Stimulated activated CD4-positive, alpha-beta T cell treated with anti-CD3 and anti-CD28 coated beads, TNF-alpha, amount 100 ng/mL, for 4 hours (primary cell): ENCODE data around the gene TMEM258.

Experiments used
- DNase-seq, 3 experiments: peaks; one replicate each; pipeline ENCODE4 v3.0.0-alpha.2; 2020; ENCODE audit warnings: low read depth in 3 of 3

TMEM258 gene

GRCh38 chr11:61792310-61793082, at the start of gene TMEM258, which contains the start of gene FEN1:
Gene TMEM258 (minus strand): TSS chr11:61792599. CDS start chr11:61792558, 41 bp downstream.
Gene FEN1 (plus strand): TSS chr11:61792911. CDS start chr11:61795362, 2,451 bp downstream.
- DNase-seq = peak; percentile 68 to 75 (median 70)

GRCh38 chr11:61841636-61842527, 49.5 kb upstream of the TMEM258 start:
- DNase-seq = no peak

GRCh38 chr11:61840371-61840770, 48.0 kb upstream of the TMEM258 start:
- no peak for DNase-seq

- no peak for DNase-seq
These were observed 47.3 kb upstream of the TMEM258 start for GRCh38 chr11:61839742-61840141.

- no peak for DNase-seq
These were observed 46.5 kb upstream of the TMEM258 start for GRCh38 chr11:61838921-61839320.

GRCh38 chr11:61838501-61838900, 46.1 kb upstream of the TMEM258 start:
- DNase-seq = no peak

- no peak for DNase-seq
These were observed 45.1 kb upstream of the TMEM258 start for GRCh38 chr11:61837411-61838005.

- no peak for DNase-seq
These were observed 43.8 kb upstream of the TMEM258 start for GRCh38 chr11:61836193-61836592.

- DNase-seq = no peak
These were observed 42.1 kb upstream of the TMEM258 start for GRCh38 chr11:61834278-61835048.

GRCh38 chr11:61833926-61834277, 41.5 kb upstream of the TMEM258 start:
- no peak for DNase-seq

- no peak for DNase-seq
These were observed 41.1 kb upstream of the TMEM258 start for GRCh38 chr11:61833471-61833870.

- DNase-seq = no peak
These were observed 40.4 kb upstream of the TMEM258 start for GRCh38 chr11:61832754-61833153.

GRCh38 chr11:61832207-61832606, 39.8 kb upstream of the TMEM258 start:
- DNase-seq = no peak

GRCh38 chr11:61830237-61831105, 38.1 kb upstream of the TMEM258 start:
- no peak for DNase-seq

- DNase-seq = no peak
These were observed 37.4 kb upstream of the TMEM258 start for GRCh38 chr11:61829806-61830205.

GRCh38 chr11:61828629-61829407, 36.4 kb upstream of the TMEM258 start:
- DNase-seq = no peak

GRCh38 chr11:61828379-61828628, 35.9 kb upstream of the TMEM258 start:
- no peak for DNase-seq

GRCh38 chr11:61827571-61828378, 35.4 kb upstream of the TMEM258 start, which contains the start of gene FADS2:
Gene FADS2 (plus strand): TSS chr11:61828300. CDS start chr11:61828391, 91 bp downstream.
- DNase-seq = peak in 2 of 3 experiments; percentile 16 to 27

GRCh38 chr11:61826930-61827570, 34.7 kb upstream of the TMEM258 start:
- no peak for DNase-seq
